Measurements from ENCODE around the gene DDI2. TPM values are rescaled to one million over a fixed set of nuclear protein-coding genes. Genes with fewer than 3 reads are reported as not detected.

The DDI2 gene
- total RNA-seq, 3 donors from 2014 or later (not counting 1 experiment from before 2014, with no cell fraction given), result 27.3 to 39.8 (median 34.0) TPM

DNA sequence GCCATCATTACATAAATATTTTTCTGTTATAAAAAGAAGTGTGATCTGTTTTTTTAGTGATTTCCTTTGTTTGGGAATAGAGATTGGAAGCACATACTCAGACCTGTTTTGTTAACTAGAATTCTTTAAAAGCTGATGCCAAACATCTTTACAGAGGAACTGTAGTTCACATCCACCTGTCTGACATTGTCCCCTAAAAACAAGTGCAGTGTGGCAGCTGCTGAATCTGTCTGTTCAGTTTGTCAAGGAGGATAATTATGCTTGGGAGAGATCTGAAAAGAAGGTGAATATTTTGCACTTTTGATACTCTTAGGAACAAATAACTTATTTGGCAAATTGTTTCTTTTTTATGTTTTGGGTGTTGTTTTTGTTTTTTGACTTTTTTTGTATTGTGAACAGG, 46.0 kb upstream of the DDI2 start:
- Mint-ChIP-seq H3K36me3 (peaks cover 8% of the 10 kb centered on the region), H3K27me3 (ENCODE audit: low read depth in 2 of 2) (no peaks in the 10 kb centered on the region), H3K4me1 (no peaks in the 10 kb centered on the region), H3K4me3 (no peak overlapping the region), H3K27ac (peak overlapping the region in 1 of 2 donors; percentile 22), H3K9me3 (no peaks in the 10 kb centered on the region)
- Histone ChIP-seq H3K9me3 (ENCODE audit: control insufficient read depth, insufficient read depth, low read length) (no peaks in the 10 kb centered on the region), H3K27me3 (ENCODE audit: control insufficient read depth, insufficient read depth, low read length) (no peaks in the 10 kb centered on the region), H3K4me1 (ENCODE audit: control insufficient read depth, insufficient read depth, low read length) (no peaks in the 10 kb centered on the region), H3K27ac (ENCODE audit: low read length) (no peak overlapping the region), H3K36me3 (ENCODE audit: control insufficient read depth, insufficient read depth, low read length) (peaks cover 37% of the 10 kb centered on the region), H3K4me3 (ENCODE audit: low read length) (no peak overlapping the region)
- intact Hi-C loops (cut with micrococcal nuclease), result no loop called here
- no peak for DNase-seq
- no peak for ATAC-seq
- TF ChIP-seq, protein P1, sequence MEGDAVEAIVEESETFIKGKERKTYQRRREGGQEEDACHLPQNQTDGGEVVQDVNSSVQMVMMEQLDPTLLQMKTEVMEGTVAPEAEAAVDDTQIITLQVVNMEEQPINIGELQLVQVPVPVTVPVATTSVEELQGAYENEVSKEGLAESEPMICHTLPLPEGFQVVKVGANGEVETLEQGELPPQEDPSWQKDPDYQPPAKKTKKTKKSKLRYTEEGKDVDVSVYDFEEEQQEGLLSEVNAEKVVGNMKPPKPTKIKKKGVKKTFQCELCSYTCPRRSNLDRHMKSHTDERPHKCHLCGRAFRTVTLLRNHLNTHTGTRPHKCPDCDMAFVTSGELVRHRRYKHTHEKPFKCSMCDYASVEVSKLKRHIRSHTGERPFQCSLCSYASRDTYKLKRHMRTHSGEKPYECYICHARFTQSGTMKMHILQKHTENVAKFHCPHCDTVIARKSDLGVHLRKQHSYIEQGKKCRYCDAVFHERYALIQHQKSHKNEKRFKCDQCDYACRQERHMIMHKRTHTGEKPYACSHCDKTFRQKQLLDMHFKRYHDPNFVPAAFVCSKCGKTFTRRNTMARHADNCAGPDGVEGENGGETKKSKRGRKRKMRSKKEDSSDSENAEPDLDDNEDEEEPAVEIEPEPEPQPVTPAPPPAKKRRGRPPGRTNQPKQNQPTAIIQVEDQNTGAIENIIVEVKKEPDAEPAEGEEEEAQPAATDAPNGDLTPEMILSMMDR (IDR thresholded peaks at IDR 0.05), result no peak

DNA sequence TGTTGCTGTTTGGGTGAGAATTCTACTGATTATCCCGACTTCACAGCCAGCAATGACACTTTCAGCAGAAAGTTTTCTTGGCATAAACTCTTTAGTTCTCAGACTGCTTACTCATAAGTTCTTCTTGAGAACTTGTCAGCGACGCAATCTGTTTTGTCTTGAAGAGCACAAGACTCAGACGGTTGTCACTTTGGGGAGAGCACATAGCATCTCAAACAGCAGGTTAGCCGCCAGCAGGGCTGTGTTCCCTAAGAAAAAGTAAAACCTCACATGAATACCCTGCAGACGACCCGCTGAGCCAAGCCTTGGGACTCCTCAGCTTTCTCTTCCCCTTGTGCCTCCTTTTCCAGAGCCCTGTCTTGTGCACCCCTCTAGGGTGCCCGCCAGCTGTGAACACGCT, 43.8 kb upstream of the DDI2 start:
- H3K27ac ChIP-seq (ENCODE audit: low read length), result no peak overlapping the region
- ATAC-seq, result no peak

DNA sequence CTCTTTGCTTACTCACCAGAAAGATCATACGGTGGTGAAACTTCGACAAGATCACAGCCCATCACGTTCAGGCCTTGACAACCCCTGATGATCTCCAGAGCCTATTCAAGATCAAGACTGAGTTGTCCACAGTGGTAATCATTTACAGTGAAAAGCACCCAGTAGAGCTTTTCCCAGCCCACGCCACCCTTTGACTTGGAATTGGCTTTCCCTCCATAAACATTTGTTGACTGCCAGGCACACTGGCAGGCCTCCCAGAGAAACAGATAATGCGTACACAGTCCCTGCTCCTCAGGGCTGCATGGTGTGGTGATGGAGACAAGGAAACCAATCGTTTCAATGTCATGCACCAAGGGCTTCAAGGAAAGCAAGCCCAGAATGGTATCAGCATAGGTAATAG, 42.5 kb upstream of the DDI2 start:
- peaks cover 14% of the 10 kb centered on the region for H3K4me1 ChIP-seq (ENCODE audit: control insufficient read depth, insufficient read depth, low read length)
- no peaks in the 10 kb centered on the region for H3K27me3 Mint-ChIP-seq (ENCODE audit: low read depth in 2 of 2)
- TF ChIP-seq, protein P1 (IDR thresholded peaks at IDR 0.05), result no peak
- H3K36me3 ChIP-seq (ENCODE audit: control insufficient read depth, insufficient read depth, low read length), result peaks cover 8% of the 10 kb centered on the region
- H3K27ac ChIP-seq (ENCODE audit: low read length), result no peak overlapping the region
- intact Hi-C loops (cut with micrococcal nuclease), result no loop called here
- H3K27me3 ChIP-seq (ENCODE audit: control insufficient read depth, insufficient read depth, low read length), result no peaks in the 10 kb centered on the region
- no peak overlapping the region for H3K4me3 ChIP-seq (ENCODE audit: low read length)
- 95% methylated on average over 6 of the region's 6 CpGs for WGBS (ENCODE audit: insufficient coverage)
- DNase-seq (no peak), ATAC-seq (no peak)
- H3K4me3 Mint-ChIP-seq, result no peak overlapping the region
- H3K4me1 Mint-ChIP-seq, result peaks cover 7 to 14% of the 10 kb centered on the region in 2 donors
- no peak overlapping the region for H3K27ac Mint-ChIP-seq
- H3K36me3 Mint-ChIP-seq, result no peaks in the 10 kb centered on the region
- no peaks in the 10 kb centered on the region for H3K9me3 Mint-ChIP-seq
- no peaks in the 10 kb centered on the region for H3K9me3 ChIP-seq (ENCODE audit: control insufficient read depth, insufficient read depth, low read length)

More for the DNA sequence above, 43.8 kb upstream of the DDI2 start:
- Histone ChIP-seq H3K27me3 (ENCODE audit: control insufficient read depth, insufficient read depth, low read length) (no peaks in the 10 kb centered on the region), H3K36me3 (ENCODE audit: control insufficient read depth, insufficient read depth, low read length) (peaks cover 16% of the 10 kb centered on the region), H3K4me3 (ENCODE audit: low read length) (no peak overlapping the region), H3K9me3 (ENCODE audit: control insufficient read depth, insufficient read depth, low read length) (no peaks in the 10 kb centered on the region), H3K4me1 (ENCODE audit: control insufficient read depth, insufficient read depth, low read length) (peaks cover 1% of the 10 kb centered on the region)
- H3K27me3 Mint-ChIP-seq (ENCODE audit: low read depth in 2 of 2), result no peaks in the 10 kb centered on the region
- no peak overlapping the region for H3K27ac Mint-ChIP-seq
- no peaks in the 10 kb centered on the region for H3K9me3 Mint-ChIP-seq
- H3K4me1 Mint-ChIP-seq, result peaks cover 0 to 1% of the 10 kb centered on the region in 2 donors
- no peak for DNase-seq
- intact Hi-C loops (cut with micrococcal nuclease), result no loop called here
- TF ChIP-seq, protein P1 (IDR thresholded peaks at IDR 0.05), result no peak
- H3K4me3 Mint-ChIP-seq, result no peak overlapping the region
- WGBS (ENCODE audit: insufficient coverage), result 94% methylated on average over 8 of the region's 9 CpGs
- H3K36me3 Mint-ChIP-seq, result no peaks in the 10 kb centered on the region

DNA sequence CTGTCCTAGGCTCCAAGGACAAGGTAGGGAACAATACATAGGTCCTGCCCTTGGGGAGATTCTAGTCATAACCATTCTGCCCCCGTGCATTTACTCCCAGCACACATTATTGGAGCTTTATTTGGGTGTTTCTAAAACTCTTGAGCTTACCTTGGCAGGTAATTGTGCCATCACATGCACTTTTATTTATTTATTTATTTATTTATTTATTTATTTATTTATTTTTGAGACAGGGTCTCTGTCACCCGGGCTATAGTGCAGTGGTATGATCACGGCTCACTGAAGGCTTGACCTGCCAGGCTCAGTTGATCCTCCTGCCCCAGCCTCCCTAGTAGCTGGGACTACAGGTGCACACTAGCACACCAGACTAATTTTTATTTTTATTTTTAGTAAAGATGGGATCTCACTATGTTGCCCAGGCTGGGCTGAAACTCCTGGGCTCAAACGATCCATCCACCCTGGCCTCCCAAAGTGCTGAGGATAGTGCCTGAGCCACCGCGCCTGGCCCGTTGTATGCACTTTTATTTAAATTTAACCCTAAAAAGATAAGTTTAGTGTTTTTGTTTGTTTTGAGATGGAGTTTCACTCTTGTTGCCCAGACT, 41.6 kb upstream of the DDI2 start:
- Histone ChIP-seq H3K27me3 (ENCODE audit: control insufficient read depth, insufficient read depth, low read length) (no peaks in the 10 kb centered on the region), H3K4me3 (ENCODE audit: low read length) (no peak overlapping the region), H3K9me3 (ENCODE audit: control insufficient read depth, insufficient read depth, low read length) (no peaks in the 10 kb centered on the region), H3K36me3 (ENCODE audit: control insufficient read depth, insufficient read depth, low read length) (peaks cover 5% of the 10 kb centered on the region), H3K4me1 (ENCODE audit: control insufficient read depth, insufficient read depth, low read length) (peaks cover 19% of the 10 kb centered on the region), H3K27ac (ENCODE audit: low read length) (no peak overlapping the region)
- DNase-seq (no peak), ATAC-seq (no peak)
- Mint-ChIP-seq H3K4me1 (peaks cover 9 to 16% of the 10 kb centered on the region in 2 donors), H3K36me3 (no peaks in the 10 kb centered on the region), H3K4me3 (no peak overlapping the region), H3K27ac (no peak overlapping the region), H3K27me3 (ENCODE audit: low read depth in 2 of 2) (no peaks in the 10 kb centered on the region), H3K9me3 (no peaks in the 10 kb centered on the region)
- WGBS (ENCODE audit: insufficient coverage), result 100% methylated on average over 3 of the region's 7 CpGs
- TF ChIP-seq, protein P1 (IDR thresholded peaks at IDR 0.05), result no peak
- intact Hi-C loops (cut with micrococcal nuclease), result no loop called here
